ENCODE data around the gene DLG5. TPM values are rescaled to one million over a fixed set of nuclear protein-coding genes. Genes with fewer than 3 reads are reported as not detected.

Gene DLG5
- total RNA-seq, 1 donor from 2014 or later: 45.3 TPM

GRCh38 chr10:77972148-77972547 lies 45.6 kb upstream of the DLG5 start:
- TF ChIP-seq CTCF (IDR thresholded peaks at IDR 0.05; ENCODE audit: insufficient read depth, low read length, severe bottlenecking): no peak
- H3K36me3 ChIP-seq (ENCODE audit: control insufficient read depth, insufficient read depth, low read length): no peaks in the 10 kb centered on the region
- FAIRE-seq (no peak), DNase-seq (ENCODE audit: low read depth) (no peak)
- H3K27me3 ChIP-seq (ENCODE audit: control insufficient read depth, insufficient read depth, low read length): no peaks in the 10 kb centered on the region
- no peak overlapping the region for H3K4me3 ChIP-seq (ENCODE audit: low read depth, low read length)

GRCh38 chr10:77971804-77972144 lies 45.2 kb upstream of the DLG5 start:
- Histone ChIP-seq H3K27me3 (ENCODE audit: control insufficient read depth, insufficient read depth, low read length) (no peaks in the 10 kb centered on the region), H3K36me3 (ENCODE audit: control insufficient read depth, insufficient read depth, low read length) (no peaks in the 10 kb centered on the region), H3K4me3 (ENCODE audit: low read depth, low read length) (no peak overlapping the region)
- no peak for TF ChIP-seq CTCF (IDR thresholded peaks at IDR 0.05; ENCODE audit: insufficient read depth, low read length, severe bottlenecking)
- no peak for DNase-seq (ENCODE audit: low read depth)
- no peak for FAIRE-seq

- no peak for FAIRE-seq
- no peak overlapping the region for H3K4me3 ChIP-seq (ENCODE audit: low read depth, low read length)
- peak; percentile 50 for DNase-seq (ENCODE audit: low read depth)
Measured at GRCh38 chr10:77970869-77971803, 44.6 kb upstream of the DLG5 start.

GRCh38 chr10:77969114-77969513 lies 42.6 kb upstream of the DLG5 start:
- no peaks in the 10 kb centered on the region for H3K36me3 ChIP-seq (ENCODE audit: control insufficient read depth, insufficient read depth, low read length)
- no peak for FAIRE-seq
- H3K4me3 ChIP-seq (ENCODE audit: low read depth, low read length): no peak overlapping the region
- TF ChIP-seq CTCF (IDR thresholded peaks at IDR 0.05; ENCODE audit: insufficient read depth, low read length, severe bottlenecking): no peak
- H3K27me3 ChIP-seq (ENCODE audit: control insufficient read depth, insufficient read depth, low read length): no peaks in the 10 kb centered on the region
- DNase-seq (ENCODE audit: low read depth): no peak

More at GRCh38 chr10:77970869-77971803, 44.6 kb upstream of the DLG5 start:
- H3K36me3 ChIP-seq (ENCODE audit: control insufficient read depth, insufficient read depth, low read length): no peaks in the 10 kb centered on the region
- H3K27me3 ChIP-seq (ENCODE audit: control insufficient read depth, insufficient read depth, low read length): no peaks in the 10 kb centered on the region
- no peak for TF ChIP-seq CTCF (IDR thresholded peaks at IDR 0.05; ENCODE audit: insufficient read depth, low read length, severe bottlenecking)

GRCh38 chr10:77967611-77968022 lies 41.1 kb upstream of the DLG5 start:
- Histone ChIP-seq H3K36me3 (ENCODE audit: control insufficient read depth, insufficient read depth, low read length) (no peaks in the 10 kb centered on the region), H3K27me3 (ENCODE audit: control insufficient read depth, insufficient read depth, low read length) (no peaks in the 10 kb centered on the region), H3K4me3 (ENCODE audit: low read depth, low read length) (no peak overlapping the region)
- no peak for FAIRE-seq
- TF ChIP-seq CTCF (IDR thresholded peaks at IDR 0.05; ENCODE audit: insufficient read depth, low read length, severe bottlenecking): no peak
- no peak for DNase-seq (ENCODE audit: low read depth)
